HCT116 (cell line): ENCODE results near the gene INSR. TPM values are rescaled to one million over a fixed set of nuclear protein-coding genes. Genes with fewer than 3 reads are reported as not detected.

ENCODE experiments used
- ATAC-seq: fragments of 200-7000 bp; cut with Tn5 transposase; 2 replicates; pipeline ENCODE4 v1.9.1; 2020; ENCODE audit warnings: mild to moderate bottlenecking, moderate library complexity
- BruUV-seq: library from RNA; stranded (reverse); fragments of 400-500 nt; replicated peaks from 2 replicates; lab custom pipeline; 2021; lab: Mats Ljungman, UMichigan
- CTCF ChIA-PET: fragments of 300-600 bp; sonication (Branson Sonifier 250); formaldehyde crosslinking; loops from one replicate; lab custom pipeline; 2021; ENCODE audit warnings: antibody characterized with exemption; lab: Charles Lee
- POLR2A ChIA-PET: fragments of 300-600, 350-600 bp; sonication (Branson Sonifier 250); formaldehyde crosslinking; loops from one replicate; lab custom pipeline; 2021; ENCODE audit warnings: antibody characterized with exemption; lab: Charles Lee
- RAD21 ChIA-PET, 2 experiments: fragments of 300-600 bp; sonication (Branson Sonifier 250); formaldehyde crosslinking; loops; one replicate each; lab custom pipeline; 2023; ENCODE audit warnings: low total read pairs in 2 of 2; ENCODE audit not compliant: uncharacterized antibody in 2 of 2, unreplicated experiment in 2 of 2, low non-redundant PET in 1 of 2; lab: Charles Lee
- DNase-seq: peaks from one replicate; pipeline ENCODE4 v3.0.0-alpha.2; 2010; ENCODE audit warnings: low read depth, low spot score
- H2AFZ ChIP-seq: fragments of 200-600 bp; shearing (Covaris generic), sonication (generic); 2 replicates; pipeline ENCODE4 v1.6.1; 2017; ENCODE audit warnings: low read depth, mixed run types, mixed read lengths, antibody characterized with exemption, low read length; ENCODE audit not compliant: poor library complexity, severe bottlenecking
- H3K27ac ChIP-seq: 2 replicates; pipeline ENCODE4 v1.5.1; 2012; ENCODE audit warnings: low read depth, low read length
- H3K27me3 ChIP-seq: fragments of 200-600 bp; sonication (generic); 2 replicates; pipeline ENCODE4 v1.6.1; 2016; ENCODE audit warnings: mixed run types, low read length, mixed read lengths; ENCODE audit not compliant: insufficient read depth
- H3K36me3 ChIP-seq, 2 experiments: fragments of 200-500 bp in 1 of 2; fragments of 200-600 bp in 1 of 2; sonication (Bioruptor generic) in 1 of 2; sonication (generic) in 1 of 2; 2 replicates each; pipeline versions ENCODE4 v1.5.1 to v1.6.1; 2014 to 2016; ENCODE audit warnings: low read length in 2 of 2, inconsistent platforms in 1 of 2, mixed read lengths in 1 of 2, mixed run types in 1 of 2; ENCODE audit not compliant: insufficient read depth in 2 of 2, control insufficient read depth in 1 of 2
- H3K4me1 ChIP-seq, 2 experiments: fragments of 200-600 bp in 1 of 2; sonication (generic) in 1 of 2; 2 replicates each; pipeline versions ENCODE4 v1.5.1 to v1.6.1; 2012 to 2017; ENCODE audit warnings: low read length in 2 of 2, inconsistent platforms in 1 of 2, mild to moderate bottlenecking in 1 of 2, mixed read lengths in 1 of 2, mixed run types in 1 of 2, moderate library complexity in 1 of 2; ENCODE audit not compliant: insufficient read depth in 2 of 2, control insufficient read depth in 1 of 2
- H3K4me2 ChIP-seq: fragments of 200-600 bp; sonication (generic); 2 replicates; pipeline ENCODE4 v1.6.1; 2017; ENCODE audit warnings: mixed run types, low read length, mixed read lengths
- H3K4me3 ChIP-seq, 2 experiments: fragments of 200-600 bp in 1 of 2; sonication (generic) in 1 of 2; replicated peaks in 1 of 2; 2 replicates each; pipeline ENCODE4 v1.5.1; 2011 to 2016; ENCODE audit warnings: low read length in 2 of 2, control low read depth in 1 of 2, low read depth in 1 of 2, mild to moderate bottlenecking in 1 of 2, mixed read lengths in 1 of 2, mixed run types in 1 of 2
- H3K79me2 ChIP-seq: fragments of 200-600 bp; sonication (generic); 2 replicates; pipeline ENCODE4 v1.6.1; 2017; ENCODE audit warnings: mild to moderate bottlenecking, mixed run types, low read length, moderate library complexity, mixed read lengths; ENCODE audit not compliant: insufficient read depth
- H3K9ac ChIP-seq: fragments of 200-600 bp; sonication (generic); 2 replicates; pipeline ENCODE4 v1.6.1; 2016; ENCODE audit warnings: low read length, mixed read lengths
- H3K9me2 ChIP-seq: fragments of 200-600 bp; sonication (generic), shearing (Covaris generic); 2 replicates; pipeline ENCODE4 v1.6.1; 2017; ENCODE audit warnings: mixed run types, mild to moderate bottlenecking, moderate library complexity; ENCODE audit not compliant: insufficient read depth
- H3K9me3 ChIP-seq, 2 experiments: fragments of 200-500 bp in 1 of 2; fragments of 200-600 bp in 1 of 2; sonication (Bioruptor generic) in 1 of 2; sonication (generic) in 1 of 2; 2 replicates each; pipeline ENCODE4 v1.6.1; 2014 to 2017; ENCODE audit warnings: low read length in 2 of 2, mixed read lengths in 2 of 2, inconsistent platforms in 1 of 2, low read depth in 1 of 2, mild to moderate bottlenecking in 1 of 2, mixed run types in 1 of 2, moderate library complexity in 1 of 2; ENCODE audit not compliant: control insufficient read depth in 1 of 2, insufficient read depth in 1 of 2
- H4K20me1 ChIP-seq: fragments of 200-600 bp; sonication (generic), shearing (Covaris generic); 2 replicates; pipeline ENCODE4 v1.6.1; 2017; ENCODE audit warnings: mixed run types, mild to moderate bottlenecking, moderate library complexity; ENCODE audit not compliant: insufficient read depth
- JUND ChIP-seq: IDR thresholded peaks from 2 replicates; pipeline ENCODE4 v1.6.1; 2012
- POLR2A ChIP-seq: IDR thresholded peaks from 2 replicates; pipeline ENCODE4 v1.7.0; 2011; ENCODE audit warnings: borderline replicate concordance; ENCODE audit not compliant: insufficient read depth, insufficient read length; ENCODE audit errors: extremely low read depth
- RAD21 ChIP-seq: IDR thresholded peaks from 2 replicates; pipeline ENCODE4 v1.6.1; 2012; ENCODE audit warnings: low read depth, mild to moderate bottlenecking
- SIN3A ChIP-seq: IDR thresholded peaks from 2 replicates; pipeline ENCODE4 v1.6.1; 2012; ENCODE audit warnings: low read depth
- SRF ChIP-seq: IDR thresholded peaks from 2 replicates; pipeline ENCODE4 v1.6.1; 2012; ENCODE audit warnings: low read depth
- TCF7L2 ChIP-seq: IDR thresholded peaks from 2 replicates; pipeline ENCODE4 v1.7.0; 2011; ENCODE audit warnings: borderline replicate concordance, inconsistent platforms; ENCODE audit not compliant: insufficient read depth, insufficient read length; ENCODE audit errors: extremely low read depth
- YY1 ChIP-seq: IDR thresholded peaks from 2 replicates; pipeline ENCODE4 v1.6.1; 2011; ENCODE audit warnings: low read length, low read depth, moderate library complexity, mild to moderate bottlenecking; ENCODE audit not compliant: insufficient replicate concordance; ENCODE audit errors: extremely low read depth
- ZFX ChIP-seq: fragments of 450-650 bp; IDR thresholded peaks from 2 replicates; pipeline ENCODE4 v1.6.1; 2017
- intact Hi-C: fragments of 100-400 bp; cut with micrococcal nuclease; formaldehyde crosslinking; loops from 2 replicates; pipeline ENCODE4 v1.10.0; 2022
- total RNA-seq: library from RNA; stranded (reverse); gene quantifications from one replicate; pipeline ENCODE4 v1.2.1, GENCODE V29; 2021; ENCODE audit not compliant: unreplicated experiment
- TF ChIP-seq, protein P1 (sequence below): IDR thresholded peaks from 2 replicates; pipeline ENCODE4 v1.6.1; 2011; ENCODE audit warnings: mild to moderate bottlenecking, low read length, moderate library complexity; ENCODE audit not compliant: insufficient replicate concordance; ENCODE audit errors: extremely low read depth
- TF ChIP-seq, protein P2 (sequence below), 3 experiments: fragments of 200-600 bp in 1 of 3; sonication (generic) in 1 of 3; IDR thresholded peaks in 2 of 3; conservative IDR thresholded peaks in 1 of 3; 2 replicates each; pipeline ENCODE4 v1.5.1; 2012 to 2017; ENCODE audit warnings: low read depth in 2 of 3, low read length in 2 of 3, antibody characterized with exemption in 1 of 3, borderline replicate concordance in 1 of 3, control low read depth in 1 of 3, mild to moderate bottlenecking in 1 of 3, mixed read lengths in 1 of 3, mixed run types in 1 of 3, moderate library complexity in 1 of 3; ENCODE audit not compliant: insufficient read depth in 1 of 3
- TF ChIP-seq, protein P3 (sequence below): IDR thresholded peaks from 2 replicates; pipeline ENCODE4 v1.6.1; 2012

The INSR gene
- total RNA-seq, 1 experiment from 2014 or later, result 25.4 TPM

DNA sequence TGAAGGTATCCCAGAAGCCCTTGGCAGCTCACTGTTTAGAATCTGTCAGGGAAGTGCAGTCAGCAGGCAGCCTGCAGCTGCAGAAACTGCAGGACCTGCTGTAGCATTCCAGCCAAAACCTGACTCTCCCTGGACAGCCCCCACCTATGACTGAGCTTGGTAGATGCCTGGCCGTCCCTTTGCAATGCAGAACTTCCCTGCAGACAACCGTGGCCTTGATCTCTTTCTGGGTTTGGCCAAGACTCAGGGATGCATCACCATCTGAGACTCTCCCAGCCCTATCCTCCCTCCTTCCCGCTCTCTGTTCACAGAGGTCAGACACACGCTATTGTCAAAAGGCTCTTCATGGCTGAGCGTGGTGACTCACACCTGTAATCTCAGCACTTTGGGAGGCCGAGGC is 125.3 kb downstream of the INSR start:
- POLR2A ChIA-PET, result no interaction called here
- H3K79me2 ChIP-seq, result no peaks in the 10 kb centered on the region

DNA sequence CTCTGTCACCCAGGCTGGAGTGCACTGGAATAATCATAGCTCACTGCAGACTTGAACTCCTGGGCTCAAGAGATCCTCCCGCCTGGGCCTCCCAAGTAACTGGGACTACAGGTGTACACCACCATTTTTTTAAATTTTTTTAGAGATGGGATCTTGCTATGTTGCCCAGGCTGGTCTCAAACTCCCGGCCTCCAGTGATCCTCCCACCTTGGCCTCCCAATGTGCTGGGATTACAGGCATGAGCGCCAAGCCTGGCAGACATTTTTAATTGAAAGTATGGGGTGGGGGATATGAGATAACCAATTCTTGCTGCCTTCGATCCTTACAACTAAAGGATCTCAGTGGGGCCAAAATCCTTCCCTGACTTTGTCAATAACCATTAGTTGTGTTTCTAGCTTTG is 132.9 kb downstream of the INSR start:
- BruUV-seq, result no TSS peak
- no peak for ATAC-seq
- POLR2A ChIA-PET, result no interaction called here
- TF ChIP-seq RAD21 (no peak), SIN3A (no peak), JUND (no peak), POLR2A (no peak), TCF7L2 (no peak), ZFX (no peak), SRF (no peak)
- TF ChIP-seq, protein P1, sequence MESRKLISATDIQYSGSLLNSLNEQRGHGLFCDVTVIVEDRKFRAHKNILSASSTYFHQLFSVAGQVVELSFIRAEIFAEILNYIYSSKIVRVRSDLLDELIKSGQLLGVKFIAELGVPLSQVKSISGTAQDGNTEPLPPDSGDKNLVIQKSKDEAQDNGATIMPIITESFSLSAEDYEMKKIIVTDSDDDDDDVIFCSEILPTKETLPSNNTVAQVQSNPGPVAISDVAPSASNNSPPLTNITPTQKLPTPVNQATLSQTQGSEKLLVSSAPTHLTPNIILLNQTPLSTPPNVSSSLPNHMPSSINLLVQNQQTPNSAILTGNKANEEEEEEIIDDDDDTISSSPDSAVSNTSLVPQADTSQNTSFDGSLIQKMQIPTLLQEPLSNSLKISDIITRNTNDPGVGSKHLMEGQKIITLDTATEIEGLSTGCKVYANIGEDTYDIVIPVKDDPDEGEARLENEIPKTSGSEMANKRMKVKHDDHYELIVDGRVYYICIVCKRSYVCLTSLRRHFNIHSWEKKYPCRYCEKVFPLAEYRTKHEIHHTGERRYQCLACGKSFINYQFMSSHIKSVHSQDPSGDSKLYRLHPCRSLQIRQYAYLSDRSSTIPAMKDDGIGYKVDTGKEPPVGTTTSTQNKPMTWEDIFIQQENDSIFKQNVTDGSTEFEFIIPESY, result no peak
- TF ChIP-seq, protein P2, sequence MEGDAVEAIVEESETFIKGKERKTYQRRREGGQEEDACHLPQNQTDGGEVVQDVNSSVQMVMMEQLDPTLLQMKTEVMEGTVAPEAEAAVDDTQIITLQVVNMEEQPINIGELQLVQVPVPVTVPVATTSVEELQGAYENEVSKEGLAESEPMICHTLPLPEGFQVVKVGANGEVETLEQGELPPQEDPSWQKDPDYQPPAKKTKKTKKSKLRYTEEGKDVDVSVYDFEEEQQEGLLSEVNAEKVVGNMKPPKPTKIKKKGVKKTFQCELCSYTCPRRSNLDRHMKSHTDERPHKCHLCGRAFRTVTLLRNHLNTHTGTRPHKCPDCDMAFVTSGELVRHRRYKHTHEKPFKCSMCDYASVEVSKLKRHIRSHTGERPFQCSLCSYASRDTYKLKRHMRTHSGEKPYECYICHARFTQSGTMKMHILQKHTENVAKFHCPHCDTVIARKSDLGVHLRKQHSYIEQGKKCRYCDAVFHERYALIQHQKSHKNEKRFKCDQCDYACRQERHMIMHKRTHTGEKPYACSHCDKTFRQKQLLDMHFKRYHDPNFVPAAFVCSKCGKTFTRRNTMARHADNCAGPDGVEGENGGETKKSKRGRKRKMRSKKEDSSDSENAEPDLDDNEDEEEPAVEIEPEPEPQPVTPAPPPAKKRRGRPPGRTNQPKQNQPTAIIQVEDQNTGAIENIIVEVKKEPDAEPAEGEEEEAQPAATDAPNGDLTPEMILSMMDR (IDR thresholded peaks at IDR 0.05 in 2 of 3, conservative IDR thresholded peaks at IDR 0.05 in 1 of 3; ENCODE audit: borderline replicate concordance in 1 of 3, insufficient read depth in 1 of 3, low read depth in 2 of 3, low read length in 2 of 3), result no peak
- TF ChIP-seq, protein P3, sequence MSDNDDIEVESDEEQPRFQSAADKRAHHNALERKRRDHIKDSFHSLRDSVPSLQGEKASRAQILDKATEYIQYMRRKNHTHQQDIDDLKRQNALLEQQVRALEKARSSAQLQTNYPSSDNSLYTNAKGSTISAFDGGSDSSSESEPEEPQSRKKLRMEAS, result no peak

More for the DNA sequence above, 125.3 kb downstream of the INSR start:
- intact Hi-C loops, result no loop called here
- no TSS peak for BruUV-seq
- DNase-seq (no peak), ATAC-seq (no peak)
- Histone ChIP-seq H3K27ac (no peak overlapping the region), H3K9me2 (no peaks in the 10 kb centered on the region), H3K9me3 (peaks cover 5 to 8% of the 10 kb centered on the region in 2 experiments; a peak in 3 of 4 replicates), H4K20me1 (no peaks in the 10 kb centered on the region), H2AFZ (no peak overlapping the region), H3K27me3 (no peaks in the 10 kb centered on the region), H3K9ac (no peak overlapping the region), H3K36me3 (peaks cover 7 to 20% of the 10 kb centered on the region in 2 experiments; a peak in 3 of 4 replicates), H3K4me2 (no peak overlapping the region), H3K4me3 (no peak overlapping the region), H3K4me1 (no peaks in the 10 kb centered on the region)
- TF ChIP-seq YY1, result no peak
- TF ChIP-seq, protein P3, result no peak
- no peak for TF ChIP-seq SIN3A
- TF ChIP-seq, protein P1, result no peak
- no peak for TF ChIP-seq ZFX
- RAD21 ChIA-PET, result no interaction called here
- CTCF ChIA-PET, result no interaction called here

More for the DNA sequence above, 132.9 kb downstream of the INSR start:
- no peak overlapping the region for H3K27ac ChIP-seq
- H3K36me3 ChIP-seq, result peaks cover 3 to 4% of the 10 kb centered on the region in 2 experiments; a peak in 1 of 4 replicates
- intact Hi-C loops, result no loop called here
- no peak overlapping the region for H3K9ac ChIP-seq
- H3K9me2 ChIP-seq, result no peaks in the 10 kb centered on the region
- no peaks in the 10 kb centered on the region for H4K20me1 ChIP-seq
- H3K27me3 ChIP-seq, result no peaks in the 10 kb centered on the region
- no peaks in the 10 kb centered on the region for H3K79me2 ChIP-seq
- RAD21 ChIA-PET, result no interaction called here
- no peak for DNase-seq
- no peaks in the 10 kb centered on the region for H3K4me1 ChIP-seq
- CTCF ChIA-PET, result no interaction called here
- no peak overlapping the region for H3K4me3 ChIP-seq
- no peak overlapping the region for H2AFZ ChIP-seq
- H3K9me3 ChIP-seq, result no peaks in the 10 kb centered on the region
- no peak overlapping the region for H3K4me2 ChIP-seq
